ENCODE measurements around the gene CLTB. TPM values are rescaled to one million over a fixed set of nuclear protein-coding genes. Genes with fewer than 3 reads are reported as not detected.

The CLTB gene
- total and polyA plus RNA-seq, 2 of the 13 experiments (the other 11 are each of a cell fraction or from before 2014, with no cell fraction given), result 23.3 to 33.8 TPM

DNA sequence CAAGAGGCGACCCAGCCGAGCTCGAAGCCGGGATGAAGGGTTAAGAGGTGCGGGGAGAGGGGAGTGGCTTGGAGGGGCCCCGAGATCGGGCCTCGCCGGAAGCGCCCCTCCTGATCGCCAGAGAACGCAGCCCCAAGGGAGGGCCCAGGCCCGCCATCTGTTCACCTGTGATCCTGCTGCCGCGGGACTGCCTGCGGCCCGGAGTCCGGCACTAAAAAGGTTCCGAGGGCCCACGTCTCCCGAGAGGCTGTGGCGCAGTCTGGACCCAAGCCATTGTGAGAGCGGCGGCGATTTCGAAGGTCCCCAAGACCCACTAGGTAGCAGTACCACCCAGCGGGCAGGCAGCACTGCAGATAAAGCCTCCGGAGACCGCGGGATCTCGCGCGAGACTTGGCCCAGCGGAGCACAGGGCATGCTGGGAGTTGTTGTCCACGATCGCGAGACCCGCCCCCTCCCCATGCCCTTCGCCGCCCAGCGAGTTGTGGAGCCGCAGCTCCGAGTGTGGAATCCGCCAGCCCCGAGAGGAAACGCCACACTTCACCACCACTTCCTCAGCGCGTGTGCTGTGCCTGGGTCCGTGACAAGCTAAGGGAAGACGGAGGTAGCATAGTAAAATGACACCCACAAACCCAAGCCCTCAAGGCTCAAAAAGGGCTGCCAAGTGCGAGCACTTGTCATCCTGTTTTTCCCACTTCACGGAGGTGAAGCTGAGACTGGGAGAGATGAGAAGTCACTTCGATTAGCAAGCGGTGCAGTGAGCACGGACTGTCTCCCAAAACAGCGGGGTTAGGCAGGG, 54.7 kb downstream of the CLTB start, which contains the start of gene KIAA1191 (continued):
- TF ChIP-seq AHR (CRISPR knock-in tag; IDR thresholded peaks at IDR 0.05) (peak; percentile 69), ZNF547 (CRISPR knock-in tag; IDR thresholded peaks at IDR 0.05) (peak; percentile 81), NR1H2 (CRISPR knock-in tag; IDR thresholded peaks at IDR 0.05; ENCODE audit: borderline replicate concordance, low read depth) (no peak), ZNF800 (CRISPR knock-in tag; IDR thresholded peaks at IDR 0.05) (0 out of 2 replicates have a peak, but pooled peaks have one; percentile 52), BHLHE40 (IDR thresholded peaks at IDR 0.05; ENCODE audit: low read length) (0 out of 2 replicates have a peak, but pooled peaks have one; percentile 24), ZNF362 (CRISPR knock-in tag; IDR thresholded peaks at IDR 0.05; ENCODE audit: borderline replicate concordance) (peak; percentile 15; the same call in 1 of the 2 replicates), ONECUT2 (CRISPR knock-in tag; IDR thresholded peaks at IDR 0.05) (0 out of 2 replicates have a peak, but pooled peaks have one; percentile 37), ZNF556 (CRISPR knock-in tag; IDR thresholded peaks at IDR 0.05; ENCODE audit: borderline replicate concordance) (no peak), CCAR2 (optimal IDR thresholded peaks at IDR 0.05; ENCODE audit: low read depth, low read length) (no peak), PITX1 (CRISPR knock-in tag; IDR thresholded peaks at IDR 0.05) (peak; percentile 38; the same call in 1 of the 2 replicates), SP1 (IDR thresholded peaks at IDR 0.05) (no peak), SP1 (CRISPR knock-in tag; IDR thresholded peaks at IDR 0.05) (peak; percentile 61)
- TF ChIP-seq, protein P1, sequence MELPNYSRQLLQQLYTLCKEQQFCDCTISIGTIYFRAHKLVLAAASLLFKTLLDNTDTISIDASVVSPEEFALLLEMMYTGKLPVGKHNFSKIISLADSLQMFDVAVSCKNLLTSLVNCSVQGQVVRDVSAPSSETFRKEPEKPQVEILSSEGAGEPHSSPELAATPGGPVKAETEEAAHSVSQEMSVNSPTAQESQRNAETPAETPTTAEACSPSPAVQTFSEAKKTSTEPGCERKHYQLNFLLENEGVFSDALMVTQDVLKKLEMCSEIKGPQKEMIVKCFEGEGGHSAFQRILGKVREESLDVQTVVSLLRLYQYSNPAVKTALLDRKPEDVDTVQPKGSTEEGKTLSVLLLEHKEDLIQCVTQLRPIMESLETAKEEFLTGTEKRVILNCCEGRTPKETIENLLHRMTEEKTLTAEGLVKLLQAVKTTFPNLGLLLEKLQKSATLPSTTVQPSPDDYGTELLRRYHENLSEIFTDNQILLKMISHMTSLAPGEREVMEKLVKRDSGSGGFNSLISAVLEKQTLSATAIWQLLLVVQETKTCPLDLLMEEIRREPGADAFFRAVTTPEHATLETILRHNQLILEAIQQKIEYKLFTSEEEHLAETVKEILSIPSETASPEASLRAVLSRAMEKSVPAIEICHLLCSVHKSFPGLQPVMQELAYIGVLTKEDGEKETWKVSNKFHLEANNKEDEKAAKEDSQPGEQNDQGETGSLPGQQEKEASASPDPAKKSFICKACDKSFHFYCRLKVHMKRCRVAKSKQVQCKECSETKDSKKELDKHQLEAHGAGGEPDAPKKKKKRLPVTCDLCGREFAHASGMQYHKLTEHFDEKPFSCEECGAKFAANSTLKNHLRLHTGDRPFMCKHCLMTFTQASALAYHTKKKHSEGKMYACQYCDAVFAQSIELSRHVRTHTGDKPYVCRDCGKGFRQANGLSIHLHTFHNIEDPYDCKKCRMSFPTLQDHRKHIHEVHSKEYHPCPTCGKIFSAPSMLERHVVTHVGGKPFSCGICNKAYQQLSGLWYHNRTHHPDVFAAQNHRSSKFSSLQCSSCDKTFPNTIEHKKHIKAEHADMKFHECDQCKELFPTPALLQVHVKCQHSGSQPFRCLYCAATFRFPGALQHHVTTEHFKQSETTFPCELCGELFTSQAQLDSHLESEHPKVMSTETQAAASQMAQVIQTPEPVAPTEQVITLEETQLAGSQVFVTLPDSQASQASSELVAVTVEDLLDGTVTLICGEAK (IDR thresholded peaks at IDR 0.05), result no peak
- TF ChIP-seq, protein P1 (CRISPR knock-in tag; IDR thresholded peaks at IDR 0.05), result peak; percentile 70; the same call in 1 of the 2 replicates
- TF ChIP-seq, protein P2, sequence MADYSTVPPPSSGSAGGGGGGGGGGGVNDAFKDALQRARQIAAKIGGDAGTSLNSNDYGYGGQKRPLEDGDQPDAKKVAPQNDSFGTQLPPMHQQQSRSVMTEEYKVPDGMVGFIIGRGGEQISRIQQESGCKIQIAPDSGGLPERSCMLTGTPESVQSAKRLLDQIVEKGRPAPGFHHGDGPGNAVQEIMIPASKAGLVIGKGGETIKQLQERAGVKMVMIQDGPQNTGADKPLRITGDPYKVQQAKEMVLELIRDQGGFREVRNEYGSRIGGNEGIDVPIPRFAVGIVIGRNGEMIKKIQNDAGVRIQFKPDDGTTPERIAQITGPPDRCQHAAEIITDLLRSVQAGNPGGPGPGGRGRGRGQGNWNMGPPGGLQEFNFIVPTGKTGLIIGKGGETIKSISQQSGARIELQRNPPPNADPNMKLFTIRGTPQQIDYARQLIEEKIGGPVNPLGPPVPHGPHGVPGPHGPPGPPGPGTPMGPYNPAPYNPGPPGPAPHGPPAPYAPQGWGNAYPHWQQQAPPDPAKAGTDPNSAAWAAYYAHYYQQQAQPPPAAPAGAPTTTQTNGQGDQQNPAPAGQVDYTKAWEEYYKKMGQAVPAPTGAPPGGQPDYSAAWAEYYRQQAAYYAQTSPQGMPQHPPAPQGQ (CRISPR knock-in tag; IDR thresholded peaks at IDR 0.05; ENCODE audit: borderline replicate concordance), result no peak

All from HepG2 (cell line).